ENCODE measurements around the gene MRS2. TPM values are rescaled to one million over a fixed set of nuclear protein-coding genes. Genes with fewer than 3 reads are reported as not detected.

The MRS2 gene
- total and polyA plus RNA-seq, 8 donors: 8.4 to 45.2 (median 25.9) TPM

DNA sequence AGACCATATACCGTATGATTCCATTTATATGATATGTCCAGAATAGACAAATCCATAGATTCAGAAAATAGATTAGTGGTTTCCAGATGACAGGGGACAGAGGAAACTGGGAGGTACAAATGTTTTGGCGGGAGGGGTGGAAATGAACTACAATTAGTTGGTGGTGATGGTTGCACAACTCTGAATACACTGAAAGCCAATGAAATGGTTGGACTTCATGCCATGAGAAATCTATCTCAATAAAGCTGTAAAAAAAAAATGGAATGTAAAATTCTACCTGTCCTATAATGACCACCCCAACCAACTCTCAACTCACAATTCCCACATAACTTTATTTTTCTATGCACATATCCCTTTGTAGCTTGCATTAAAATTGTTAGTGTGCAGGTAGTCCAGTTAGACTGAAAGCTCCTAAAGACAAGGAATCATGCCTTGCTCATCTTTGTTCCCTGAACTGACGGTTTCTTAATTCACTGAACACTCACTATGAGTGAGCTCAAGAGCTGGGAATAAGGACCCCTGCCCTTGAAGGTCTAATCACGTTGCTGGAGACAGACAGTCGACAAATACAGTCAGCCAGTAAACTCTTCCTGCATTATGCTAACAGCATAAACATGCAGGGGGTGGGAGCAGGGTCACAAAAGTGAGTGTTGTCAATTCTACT, 46.3 kb upstream of the MRS2 start:
- Histone ChIP-seq H3K4me3 (no peak overlapping the region), H3K27ac (no peak overlapping the region), H3K36me3 (no peaks in the 10 kb centered on the region), H3K27me3 (peaks cover 0 to 16% (median 3%) of the 10 kb centered on the region in 3 donors), H3K9me3 (no peaks in the 10 kb centered on the region), H3K4me1 (peaks cover 13 to 33% (median 25%) of the 10 kb centered on the region in 4 donors)
- DNase-seq: no peak
- intact Hi-C loops (cut with DNase I; ENCODE audit: low total_unique reads): no loop called here
- 49 to 67% (median 57%) methylated on average over 5 of the region's 5 CpGs for WGBS, 5 donors
- TF ChIP-seq POLR2AphosphoS5 (IDR thresholded peaks at IDR 0.05) (no peak), EP300 (IDR thresholded peaks at IDR 0.05) (no peak), POLR2A (IDR thresholded peaks at IDR 0.05) (no peak)
- TF ChIP-seq, protein P1, sequence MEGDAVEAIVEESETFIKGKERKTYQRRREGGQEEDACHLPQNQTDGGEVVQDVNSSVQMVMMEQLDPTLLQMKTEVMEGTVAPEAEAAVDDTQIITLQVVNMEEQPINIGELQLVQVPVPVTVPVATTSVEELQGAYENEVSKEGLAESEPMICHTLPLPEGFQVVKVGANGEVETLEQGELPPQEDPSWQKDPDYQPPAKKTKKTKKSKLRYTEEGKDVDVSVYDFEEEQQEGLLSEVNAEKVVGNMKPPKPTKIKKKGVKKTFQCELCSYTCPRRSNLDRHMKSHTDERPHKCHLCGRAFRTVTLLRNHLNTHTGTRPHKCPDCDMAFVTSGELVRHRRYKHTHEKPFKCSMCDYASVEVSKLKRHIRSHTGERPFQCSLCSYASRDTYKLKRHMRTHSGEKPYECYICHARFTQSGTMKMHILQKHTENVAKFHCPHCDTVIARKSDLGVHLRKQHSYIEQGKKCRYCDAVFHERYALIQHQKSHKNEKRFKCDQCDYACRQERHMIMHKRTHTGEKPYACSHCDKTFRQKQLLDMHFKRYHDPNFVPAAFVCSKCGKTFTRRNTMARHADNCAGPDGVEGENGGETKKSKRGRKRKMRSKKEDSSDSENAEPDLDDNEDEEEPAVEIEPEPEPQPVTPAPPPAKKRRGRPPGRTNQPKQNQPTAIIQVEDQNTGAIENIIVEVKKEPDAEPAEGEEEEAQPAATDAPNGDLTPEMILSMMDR (IDR thresholded peaks at IDR 0.05): no peak

DNA sequence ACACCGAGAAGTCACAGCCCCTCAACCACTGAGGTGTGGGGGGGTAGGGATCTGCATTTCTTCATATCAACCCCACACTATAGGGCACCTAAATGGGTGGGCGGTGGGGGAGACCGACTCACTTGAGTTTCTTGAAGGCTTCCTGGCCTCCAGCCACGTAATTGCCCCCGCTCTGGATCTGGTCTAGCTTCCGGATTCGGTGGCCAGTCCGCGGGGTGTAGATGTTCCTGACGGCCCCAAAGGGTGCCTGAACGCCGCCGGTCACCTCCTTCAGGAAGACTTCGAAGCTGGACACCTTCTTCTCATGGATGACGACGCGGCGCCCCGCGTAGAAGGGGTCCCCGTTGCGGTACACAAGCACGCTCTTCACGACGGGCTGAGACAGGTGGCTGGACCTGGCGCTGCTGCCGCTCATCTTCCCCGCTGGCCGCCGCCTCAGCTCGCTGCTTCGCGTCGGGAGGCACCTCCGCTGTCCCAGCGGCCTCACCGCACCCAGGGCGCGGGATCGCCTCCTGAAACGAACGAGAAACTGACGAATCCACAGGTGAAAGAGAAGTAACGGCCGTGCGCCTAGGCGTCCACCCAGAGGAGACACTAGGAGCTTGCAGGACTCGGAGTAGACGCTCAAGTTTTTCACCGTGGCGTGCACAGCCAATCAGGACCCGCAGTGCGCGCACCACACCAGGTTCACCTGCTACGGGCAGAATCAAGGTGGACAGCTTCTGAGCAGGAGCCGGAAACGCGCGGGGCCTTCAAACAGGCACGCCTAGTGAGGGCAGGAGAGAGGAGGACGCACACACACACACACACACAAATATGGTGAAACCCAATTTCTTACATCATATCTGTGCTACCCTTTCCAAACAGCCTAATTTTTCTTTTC, 45.2 kb upstream of the MRS2 start, which contains the start of gene DCDC2:
Gene DCDC2 (minus strand): TSS at position 724 of the 883 bp plus-strand sequence. CDS start 309 bp downstream, at position 415.
- peak within 1 kb of the TSS; percentile 49 to 57 (median 55) for H3K4me3 ChIP-seq
- intact Hi-C loops (cut with DNase I; ENCODE audit: low total_unique reads): no loop called here
- no peaks in the 10 kb centered on the region for H3K9me3 ChIP-seq
- no peaks in the 10 kb centered on the region for H3K36me3 ChIP-seq
- peaks cover 0 to 16% (median 3%) of the 10 kb centered on the region in 3 donors for H3K27me3 ChIP-seq
- peak; percentile 82 to 94 for DNase-seq
- peaks cover 13 to 33% (median 25%) of the 10 kb centered on the region in 4 donors for H3K4me1 ChIP-seq
- WGBS, 5 donors: 3 to 5% (median 4%) methylated on average over 35 to 61 of the region's 61 CpGs
- no peak for TF ChIP-seq EP300 (IDR thresholded peaks at IDR 0.05)
- TF ChIP-seq, protein P1 (IDR thresholded peaks at IDR 0.05): no peak
- TF ChIP-seq POLR2AphosphoS5 (IDR thresholded peaks at IDR 0.05): peak in 2 of 3 donors; percentile 52 to 55
- no peak for TF ChIP-seq POLR2A (IDR thresholded peaks at IDR 0.05)
- H3K27ac ChIP-seq: peak within 1 kb of the TSS; percentile 25 to 66 (median 48)

DNA sequence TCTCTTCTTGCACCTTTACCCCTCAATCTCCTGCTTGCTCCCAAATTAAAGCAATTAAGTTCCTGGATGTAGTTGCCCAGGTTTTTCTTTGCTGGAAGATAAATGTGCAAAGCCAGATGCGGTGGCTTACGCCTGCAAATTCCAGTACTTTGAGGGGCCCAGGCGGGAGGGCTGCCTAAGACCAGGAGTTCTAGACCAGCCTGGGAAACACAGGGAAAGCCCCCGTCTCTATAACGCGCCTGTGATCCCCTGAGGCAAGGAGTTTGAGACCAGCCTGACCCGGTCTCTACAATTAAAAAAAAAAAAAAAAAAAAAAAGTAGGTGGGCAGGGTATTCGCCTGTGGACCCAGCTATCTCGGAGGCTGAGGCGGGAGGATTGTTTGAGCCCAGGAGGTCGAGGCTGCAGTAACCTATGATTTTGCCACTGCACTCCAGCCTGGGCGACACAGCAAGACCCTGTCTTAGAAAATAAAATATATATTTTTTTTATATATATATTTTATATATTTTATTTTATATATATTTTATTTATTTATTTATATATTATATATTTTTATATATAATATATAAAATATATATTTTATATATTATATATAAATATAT, 44.4 kb upstream of the MRS2 start:
- no peaks in the 10 kb centered on the region for H3K36me3 ChIP-seq
- 29 to 45% (median 34%) methylated on average over 11 to 12 of the region's 12 CpGs for WGBS, 5 donors
- intact Hi-C loops (cut with DNase I; ENCODE audit: low total_unique reads): no loop called here
- H3K9me3 ChIP-seq: no peaks in the 10 kb centered on the region
- H3K27me3 ChIP-seq: peaks cover 0 to 16% (median 3%) of the 10 kb centered on the region in 3 donors
- H3K4me3 ChIP-seq: peak overlapping the region; percentile 49 to 57 (median 55)
- peak overlapping the region in 2 of 5 donors; percentile 51 to 66 for H3K27ac ChIP-seq
- H3K4me1 ChIP-seq: peaks cover 13 to 33% (median 25%) of the 10 kb centered on the region in 4 donors
- no peak for DNase-seq
- TF ChIP-seq EP300 (IDR thresholded peaks at IDR 0.05) (no peak), POLR2AphosphoS5 (IDR thresholded peaks at IDR 0.05) (no peak), POLR2A (IDR thresholded peaks at IDR 0.05) (no peak)
- TF ChIP-seq, protein P1 (IDR thresholded peaks at IDR 0.05): no peak
